Fibroblast of the aortic adventitia (primary cell): Measurements from ENCODE around the gene FAF1. TPM values are rescaled to one million over a fixed set of nuclear protein-coding genes. Genes with fewer than 3 reads are reported as not detected.

Experiments
- DNase-seq: peaks from one replicate; pipeline ENCODE4 v3.0.0-alpha.2; 2010; ENCODE audit warnings: low read depth
- H3K4me3 ChIP-seq: 2 replicates; pipeline ENCODE4 v1.5.1; 2011; ENCODE audit warnings: low read depth, mild to moderate bottlenecking, control low read depth, low read length, moderate library complexity
- CTCF ChIP-seq: IDR thresholded peaks from 2 replicates; pipeline ENCODE4 v1.5.1; 2011; ENCODE audit warnings: mild to moderate bottlenecking, low read length, control low read depth, inconsistent platforms; ENCODE audit not compliant: insufficient read depth
- total RNA-seq: library from RNA; depleted of rRNA; stranded (reverse); fragments of >200 nt; gene quantifications from 2 replicates; pipeline ENCODE4 v1.2.3, GENCODE V29; 2012; ENCODE audit warnings: low replicate concordance

FAF1 gene
- total RNA-seq, 1 donor = 93.8 TPM

- TF ChIP-seq CTCF = no peak
- DNase-seq = no peak
- no peak overlapping the region for H3K4me3 ChIP-seq
Observed at GRCh38 chr1:50851034-50851433, 109.0 kb downstream of the FAF1 start.

DNA sequence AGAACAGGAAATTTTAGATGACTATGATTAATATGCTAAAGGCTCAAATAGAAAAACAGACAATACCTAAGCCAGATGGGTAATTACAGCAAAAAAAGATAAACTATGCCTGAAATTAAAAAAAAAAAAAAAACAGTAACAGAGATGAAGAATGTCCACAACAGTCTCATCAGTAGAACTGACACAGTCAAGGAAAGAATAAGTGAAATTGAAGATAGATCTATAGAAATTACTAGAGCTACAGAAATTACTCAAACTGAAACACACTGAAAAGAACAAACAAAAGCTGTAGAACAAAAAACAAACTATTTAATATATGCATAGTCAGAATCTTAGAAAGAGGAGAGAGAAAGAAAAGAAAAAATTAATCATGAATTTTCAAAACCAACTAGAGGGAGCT lies 112.8 kb downstream of the FAF1 start:
- DNase-seq = no peak

DNA sequence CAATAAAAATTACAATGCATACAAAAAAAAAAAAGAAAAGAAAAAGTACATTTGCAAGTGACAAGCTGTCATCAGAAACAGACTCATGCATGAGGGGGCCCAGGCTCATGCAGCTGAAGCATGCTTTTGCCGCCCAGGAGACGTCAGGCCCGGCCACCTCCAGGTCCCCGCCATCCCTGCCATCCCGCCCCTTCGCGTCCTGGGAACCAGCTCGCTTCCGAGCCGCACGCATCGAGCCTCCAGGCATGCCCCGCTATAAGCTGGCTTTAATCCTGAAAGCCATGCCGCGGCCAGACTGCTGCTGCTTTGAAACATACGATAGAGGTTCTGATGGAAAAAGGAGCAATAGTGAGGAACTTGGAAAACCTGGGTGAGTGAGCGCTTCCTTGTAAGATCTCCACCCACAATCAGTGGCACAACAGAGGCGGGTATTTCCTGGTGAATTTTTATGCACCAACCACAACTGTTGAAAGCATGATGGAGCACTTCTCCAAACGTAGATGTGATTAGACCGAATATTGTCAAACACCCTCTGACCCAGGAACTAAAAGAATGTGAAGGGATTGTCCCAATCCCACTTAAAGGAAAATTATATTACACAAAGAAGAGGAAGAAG lies 113.7 kb downstream of the FAF1 start:
- no peak for TF ChIP-seq CTCF
- DNase-seq = no peak
- H3K4me3 ChIP-seq = no peak overlapping the region

More for the DNA sequence above, 112.8 kb downstream of the FAF1 start:
- H3K4me3 ChIP-seq = no peak overlapping the region
- TF ChIP-seq CTCF = no peak

DNA sequence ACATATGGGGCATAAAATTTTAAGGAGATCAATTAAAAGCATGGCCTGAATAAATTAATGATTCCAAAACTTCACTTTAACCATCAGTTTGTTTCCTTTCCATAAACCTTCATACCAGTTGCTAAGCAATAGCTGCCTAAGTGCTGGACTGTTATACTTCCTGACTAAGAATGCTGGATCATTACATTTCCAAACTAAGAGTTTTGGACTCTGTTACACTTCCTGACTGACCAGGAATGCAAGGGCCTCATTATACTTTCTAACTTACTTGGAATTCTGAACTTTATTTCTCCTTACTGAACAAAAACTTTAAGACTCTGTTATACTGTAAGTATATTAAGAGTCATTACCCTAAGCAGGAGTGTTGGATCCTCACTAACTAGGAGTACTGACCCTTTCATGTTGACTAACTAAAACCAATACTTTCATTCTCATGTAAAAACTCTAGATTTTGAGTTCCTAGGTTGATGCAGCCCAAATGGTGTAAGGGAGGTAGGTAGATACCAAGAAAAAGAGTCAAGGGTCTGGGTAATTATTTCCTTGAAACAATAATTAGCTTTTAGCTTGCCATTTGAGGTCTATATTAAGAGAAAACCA lies 118.2 kb downstream of the FAF1 start:
- DNase-seq = peak; percentile 75
- H3K4me3 ChIP-seq = no peak overlapping the region
- TF ChIP-seq CTCF = no peak

GRCh38 chr1:50836117-50836516 lies 124.0 kb downstream of the FAF1 start:
- no peak for TF ChIP-seq CTCF
- DNase-seq = no peak
- no peak overlapping the region for H3K4me3 ChIP-seq

DNA sequence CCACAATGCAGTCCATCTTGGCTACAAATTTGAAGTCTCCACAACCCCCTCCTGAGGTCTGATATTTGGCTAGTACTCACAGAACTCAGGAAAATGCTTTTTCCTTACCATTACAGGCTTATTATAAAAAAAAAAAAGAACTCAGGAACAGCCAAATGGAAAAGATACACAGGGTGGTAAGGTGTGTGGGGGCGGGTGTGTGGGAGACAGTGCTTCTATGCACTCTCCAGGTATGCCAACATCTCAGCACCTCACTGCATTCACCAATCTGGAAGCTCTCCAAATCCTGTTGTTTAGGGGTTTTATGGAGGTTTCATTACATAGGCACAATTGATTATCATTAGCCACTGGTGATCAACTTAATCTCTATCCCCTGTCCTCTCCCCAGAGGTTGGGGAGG lies 126.9 kb downstream of the FAF1 start:
- no peak for TF ChIP-seq CTCF
- DNase-seq = no peak

DNA sequence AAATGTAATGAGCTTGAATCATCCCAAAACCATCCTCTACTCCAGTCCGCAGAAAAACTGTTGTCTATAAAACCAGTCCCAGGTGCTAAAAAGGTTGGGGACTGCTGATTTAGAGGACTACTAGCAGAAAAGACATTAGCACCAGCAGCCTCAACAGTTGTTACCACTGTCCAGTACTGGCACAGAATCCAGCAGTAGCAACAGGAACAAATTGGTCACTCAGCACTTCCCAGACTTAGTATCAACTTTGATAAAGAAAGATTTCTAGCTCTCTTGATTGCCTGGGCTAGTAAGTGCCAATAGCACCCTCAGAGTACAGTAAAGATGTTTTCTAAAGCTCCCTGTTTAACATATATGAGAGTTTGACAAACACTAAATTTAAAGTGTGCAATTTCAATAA lies 127.9 kb downstream of the FAF1 start:
- no peak for TF ChIP-seq CTCF
- H3K4me3 ChIP-seq = no peak overlapping the region
- DNase-seq = no peak

More for the DNA sequence above, 126.9 kb downstream of the FAF1 start:
- no peak overlapping the region for H3K4me3 ChIP-seq
